Stimulated activated CD4-positive, alpha-beta T cell treated with anti-CD3 and anti-CD28 coated beads, Interleukin-15, amount 100 ng/mL, for 1 hour (primary cell): ENCODE data around the gene TPRA1.

Experiments used
- DNase-seq, 2 donors: peaks; one replicate each; pipeline ENCODE4 v3.0.0-alpha.2; 2020; ENCODE audit warnings: low read depth in 1 of 2, low spot score in 1 of 2

The TPRA1 gene

DNA sequence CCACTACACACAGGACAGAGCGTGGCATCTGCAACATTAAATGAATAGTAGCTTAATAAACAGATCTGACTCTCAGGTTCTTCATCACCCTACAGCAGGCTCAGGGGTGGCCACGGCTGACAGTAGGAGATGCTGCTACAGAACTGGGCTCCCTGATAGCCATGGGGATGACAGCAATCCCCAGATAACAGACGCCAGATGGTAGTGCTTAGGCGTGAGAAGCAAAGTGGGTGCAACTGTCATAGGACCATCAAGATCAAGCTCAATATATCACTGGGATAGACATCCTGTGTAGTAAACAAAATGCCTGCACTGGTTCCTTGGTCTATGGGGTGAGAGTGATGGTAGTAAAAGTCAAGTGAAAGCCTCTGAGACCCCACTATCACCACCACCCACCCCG lies 2.6 kb upstream of the TPRA1 start:
- no peak for DNase-seq

DNA sequence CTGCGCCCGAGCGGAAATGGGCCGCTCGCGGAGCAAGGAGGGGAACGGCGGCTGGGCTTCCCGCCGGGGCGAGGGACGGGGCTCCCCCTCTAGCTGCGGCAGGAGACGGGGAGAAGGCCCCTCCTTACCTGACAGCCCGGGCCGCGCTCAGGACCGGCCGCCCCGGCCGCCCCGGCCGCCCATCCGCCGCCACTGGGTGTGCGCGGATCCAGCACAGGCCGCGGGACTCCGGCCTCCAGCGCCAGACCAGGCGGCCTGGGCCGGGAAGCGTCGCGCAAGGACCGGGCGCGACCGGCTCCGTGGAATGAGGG lies 296 bp downstream of the TPRA1 start:
- DNase-seq, result no peak

DNA sequence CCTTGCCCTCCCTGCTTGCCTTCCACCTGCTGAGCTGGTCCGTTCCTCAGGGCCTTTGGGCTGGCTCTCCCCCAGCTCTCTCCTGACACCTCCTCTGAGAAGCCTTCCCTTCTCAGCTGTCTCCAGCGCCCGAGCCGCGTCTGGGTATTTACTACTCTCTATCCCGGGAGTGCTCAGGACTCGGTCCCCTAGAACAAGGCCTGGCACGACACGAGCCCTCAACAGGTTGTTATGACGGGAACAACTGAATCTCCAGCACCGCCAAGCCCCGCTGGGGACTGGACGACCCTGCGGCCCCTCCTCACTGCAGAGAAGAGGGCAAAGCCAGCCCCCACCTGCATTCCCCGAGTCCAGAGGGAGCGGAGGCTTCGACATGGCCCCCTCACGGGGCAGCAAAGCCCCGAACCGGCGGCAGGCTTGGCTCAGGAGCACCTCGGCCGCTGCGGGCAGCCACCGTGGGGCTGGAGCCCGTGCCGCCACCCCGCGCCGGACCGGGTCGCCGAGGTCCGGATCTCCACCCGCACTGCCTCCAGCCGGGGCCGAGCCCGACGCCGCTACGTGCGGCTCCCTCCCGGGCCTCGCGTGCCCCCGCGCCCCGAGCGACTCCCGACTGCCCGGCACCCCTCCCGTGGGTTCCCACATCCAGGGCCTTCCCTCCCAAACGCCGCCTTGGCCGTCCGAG lies 792 bp downstream of the TPRA1 start:
- no peak for DNase-seq

DNA sequence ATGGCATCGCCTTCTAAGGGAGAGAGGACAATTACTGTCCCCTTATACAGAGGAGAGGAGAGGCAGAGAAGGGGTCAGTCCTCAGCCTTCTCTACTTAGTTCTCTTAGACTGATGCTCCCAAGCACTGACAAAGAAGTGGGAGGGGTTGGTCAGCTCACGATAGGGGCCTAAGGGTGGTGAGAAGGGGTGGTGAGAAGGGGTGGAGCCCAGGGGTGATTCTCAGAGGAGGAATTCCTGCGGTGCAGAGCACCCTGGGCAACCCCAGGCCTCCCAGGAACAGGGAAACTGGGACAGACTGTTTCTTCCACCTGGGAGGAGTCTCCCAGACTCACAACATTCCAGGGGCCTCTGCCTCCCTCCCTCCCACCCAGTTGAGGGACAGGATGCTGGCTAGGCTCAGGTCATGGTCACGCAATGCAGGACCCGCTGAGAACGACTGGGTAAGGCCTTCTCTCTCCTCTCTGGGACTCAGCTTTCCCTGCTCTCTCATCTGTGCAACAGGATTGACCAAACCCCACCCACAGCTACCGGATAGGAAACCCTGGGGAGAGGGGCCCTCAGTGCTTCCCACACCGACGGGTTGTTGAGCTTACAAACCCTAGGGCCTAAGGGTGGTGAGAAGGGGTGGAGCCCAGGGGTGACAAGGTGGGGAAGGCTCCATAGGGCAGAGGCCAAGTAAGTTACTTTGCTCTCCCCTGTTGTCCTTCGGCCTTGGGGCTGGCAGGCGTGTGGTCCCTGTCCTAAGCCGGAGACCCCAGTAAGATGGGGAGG lies 1.5 kb downstream of the TPRA1 start:
- no peak for DNase-seq

DNA sequence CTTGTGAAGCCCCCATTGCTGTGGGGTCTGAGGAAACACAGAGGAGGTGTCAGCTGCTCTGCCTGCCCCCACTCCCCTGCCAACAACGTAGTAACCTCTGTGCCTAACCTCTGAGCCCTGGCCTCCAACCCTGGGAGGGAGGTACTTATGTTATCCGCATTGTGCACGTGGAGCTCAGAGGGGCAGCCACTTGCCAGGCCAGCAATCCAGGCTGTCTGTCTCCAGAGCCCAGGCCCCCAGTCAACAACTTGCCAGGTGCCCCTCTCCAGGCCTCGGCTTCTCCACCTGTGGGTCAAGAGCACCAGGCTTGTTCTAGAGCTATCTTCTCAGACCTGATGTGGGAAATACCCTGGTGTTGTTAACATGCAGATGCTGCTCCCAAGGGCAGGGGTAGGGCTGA lies 2.7 kb downstream of the TPRA1 start:
- DNase-seq, result no peak

DNA sequence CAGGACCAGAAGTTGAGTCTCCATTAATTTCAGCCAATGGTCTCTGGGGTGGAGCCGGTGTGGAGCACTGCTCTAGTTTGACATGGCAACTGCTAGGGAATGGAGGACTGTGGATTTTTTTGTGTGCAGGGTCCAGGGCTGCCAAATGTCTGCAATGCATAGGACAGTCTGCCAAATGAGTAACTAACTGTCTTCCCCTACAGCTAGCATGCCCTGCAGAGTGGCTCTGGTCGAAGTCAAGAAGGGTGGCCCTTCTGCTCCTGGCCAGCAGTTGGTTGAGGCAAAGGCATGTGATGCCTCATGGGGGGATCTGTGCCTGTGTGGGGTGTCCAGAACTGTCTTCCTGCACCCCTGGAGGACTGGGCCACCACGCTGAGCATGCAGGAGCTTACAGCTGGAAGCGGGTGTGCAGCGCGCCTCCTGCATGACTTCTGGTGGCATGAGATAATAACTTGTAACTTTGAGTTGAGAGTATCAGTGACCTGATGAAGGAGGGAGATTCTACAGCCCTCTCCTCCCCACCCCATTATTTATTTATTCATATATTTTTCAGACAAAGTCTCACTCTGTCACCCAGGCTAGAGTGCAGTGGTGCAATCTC lies 4.6 kb downstream of the TPRA1 start:
- no peak for DNase-seq

DNA sequence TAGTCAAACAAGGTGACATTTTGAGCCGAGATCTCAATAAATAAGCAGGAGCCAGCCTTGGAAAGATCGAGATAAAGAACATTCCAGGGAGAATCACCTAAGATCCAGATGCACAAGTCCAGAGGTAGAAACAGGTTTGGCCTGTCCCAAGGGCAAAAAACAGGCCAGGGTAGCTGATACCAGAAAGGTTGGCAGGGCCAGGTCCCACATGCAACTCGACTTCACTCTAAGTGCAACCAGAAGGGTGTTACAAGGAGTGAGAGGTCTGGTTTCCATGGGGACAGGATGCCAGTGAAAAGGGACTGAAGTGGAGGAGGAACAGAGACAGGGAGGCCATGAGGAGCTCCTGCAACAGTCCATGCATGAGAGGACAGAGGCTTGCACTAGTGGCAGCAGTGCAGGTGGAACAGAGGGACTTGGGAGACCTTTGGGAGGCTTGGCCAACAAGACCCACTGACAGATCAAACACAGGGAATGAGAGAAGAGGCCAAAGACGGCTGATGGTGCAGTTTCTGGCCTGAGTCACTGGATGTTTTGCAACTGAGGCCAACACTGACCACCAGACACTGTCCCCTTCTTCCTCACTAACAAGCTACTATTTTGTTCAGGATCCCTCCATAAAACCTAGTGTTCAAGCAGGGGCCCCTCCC lies 5.2 kb downstream of the TPRA1 start:
- no peak for DNase-seq

DNA sequence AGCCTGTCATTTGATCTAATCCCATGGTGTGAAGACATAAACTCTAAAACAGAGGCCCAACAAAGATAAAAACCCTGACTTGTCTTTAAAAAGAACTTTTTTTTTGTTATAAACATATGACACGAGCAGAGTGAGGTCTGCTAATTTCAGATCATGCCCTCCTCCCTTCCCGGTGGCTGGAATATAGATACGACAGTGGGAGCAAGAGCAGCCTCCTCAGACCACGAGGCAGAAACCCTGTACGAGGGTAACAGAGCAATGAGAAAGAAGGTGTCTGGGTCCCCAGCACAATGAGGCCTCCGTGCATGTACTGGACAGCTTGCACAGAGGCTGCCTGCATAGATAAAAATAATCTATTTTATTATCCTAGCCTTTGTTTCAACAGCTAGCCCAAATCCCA lies 5.8 kb downstream of the TPRA1 start:
- DNase-seq, result no peak

DNA sequence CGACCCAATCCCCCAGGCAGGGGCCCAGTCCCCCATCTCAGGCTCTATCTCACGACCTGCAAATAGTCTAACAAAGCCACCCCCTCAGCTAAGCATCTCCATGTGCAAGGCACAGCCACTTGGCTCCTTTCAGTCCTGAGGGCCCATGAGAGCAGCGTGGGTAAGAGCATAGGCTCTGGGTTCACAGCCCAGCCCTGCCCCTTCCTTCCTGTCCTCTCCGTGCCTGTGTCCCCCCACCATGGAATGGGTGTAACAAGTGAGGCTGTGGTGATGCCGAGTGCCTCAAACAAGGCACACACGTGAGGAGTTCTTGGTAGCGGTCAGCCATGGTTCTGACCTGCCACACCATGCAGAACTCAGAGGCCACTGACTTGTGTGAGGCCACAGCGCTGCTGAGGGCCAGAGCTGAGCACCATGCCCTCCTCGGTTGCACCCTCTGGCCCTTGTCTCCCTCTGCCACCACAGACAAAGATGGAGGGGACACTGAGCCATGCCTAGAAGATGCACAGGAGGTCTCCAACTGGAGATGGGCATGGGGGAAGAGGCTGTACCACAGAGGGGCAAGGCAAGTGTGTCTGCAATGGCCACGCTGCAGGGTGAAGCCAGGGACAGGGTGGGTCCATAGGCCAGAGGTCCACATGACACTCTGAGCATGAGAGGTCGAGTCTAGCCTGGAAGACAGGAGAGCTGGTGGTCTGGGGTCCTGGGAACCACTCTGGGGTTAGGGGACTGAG lies 10.0 kb downstream of the TPRA1 start:
- no peak for DNase-seq

DNA sequence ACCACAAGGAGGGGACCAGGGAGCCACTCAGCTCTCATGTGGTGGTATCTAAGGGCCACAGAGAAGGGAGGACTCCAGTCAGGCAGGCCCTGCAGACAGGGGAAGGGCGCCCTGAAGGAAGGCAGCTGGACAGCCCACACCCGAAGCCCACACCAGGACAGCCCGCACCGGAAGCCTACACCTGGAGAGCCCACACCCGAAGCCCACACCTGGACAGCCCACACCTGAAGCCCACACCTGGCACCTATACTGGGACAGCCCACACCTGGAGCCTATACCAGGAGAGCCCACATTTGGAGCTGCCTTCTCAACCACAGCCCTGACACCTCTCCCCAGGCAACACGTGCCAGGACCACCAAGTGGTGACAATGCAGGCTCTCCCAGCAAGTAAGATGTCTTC lies 11.7 kb downstream of the TPRA1 start:
- DNase-seq, result no peak

DNA sequence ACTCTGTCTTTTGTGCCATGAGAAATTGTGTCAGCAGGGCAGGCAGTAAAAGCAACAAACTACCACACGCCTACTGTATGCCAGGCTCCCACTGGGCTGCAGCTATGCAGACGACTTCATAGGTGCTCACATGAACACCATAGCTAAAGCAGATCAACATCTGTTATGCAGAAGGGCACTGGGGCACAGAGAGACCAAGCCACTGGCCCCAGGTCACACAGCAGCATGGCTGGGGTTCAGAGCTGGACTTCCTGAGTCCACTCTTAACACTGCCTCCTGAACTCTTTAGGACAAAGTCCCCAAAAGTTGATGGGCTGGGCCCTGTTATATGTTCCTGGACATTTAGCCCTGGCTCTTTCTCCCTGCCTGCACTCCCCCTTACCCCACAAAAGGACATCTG lies 12.4 kb downstream of the TPRA1 start:
- no peak for DNase-seq

DNA sequence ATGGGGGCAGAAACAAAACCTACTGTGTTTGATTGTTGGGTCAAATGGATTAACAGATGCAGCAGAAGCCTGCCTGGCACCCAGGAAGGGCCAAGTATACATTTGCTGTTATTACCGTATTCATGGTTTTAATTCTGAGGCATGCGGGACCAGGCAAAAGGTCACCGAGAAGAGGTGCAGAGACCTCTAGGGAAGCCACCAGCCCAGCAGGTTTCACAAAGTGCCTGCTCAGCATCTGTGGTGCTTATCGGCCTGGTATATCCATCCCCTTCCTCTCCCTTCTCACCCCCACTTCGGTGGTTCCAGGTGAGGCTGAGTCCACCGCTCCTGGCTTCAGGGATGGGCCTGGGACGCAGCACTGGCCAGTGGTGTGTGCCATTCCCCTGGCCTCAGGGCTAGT lies 13.1 kb downstream of the TPRA1 start:
- no peak for DNase-seq

DNA sequence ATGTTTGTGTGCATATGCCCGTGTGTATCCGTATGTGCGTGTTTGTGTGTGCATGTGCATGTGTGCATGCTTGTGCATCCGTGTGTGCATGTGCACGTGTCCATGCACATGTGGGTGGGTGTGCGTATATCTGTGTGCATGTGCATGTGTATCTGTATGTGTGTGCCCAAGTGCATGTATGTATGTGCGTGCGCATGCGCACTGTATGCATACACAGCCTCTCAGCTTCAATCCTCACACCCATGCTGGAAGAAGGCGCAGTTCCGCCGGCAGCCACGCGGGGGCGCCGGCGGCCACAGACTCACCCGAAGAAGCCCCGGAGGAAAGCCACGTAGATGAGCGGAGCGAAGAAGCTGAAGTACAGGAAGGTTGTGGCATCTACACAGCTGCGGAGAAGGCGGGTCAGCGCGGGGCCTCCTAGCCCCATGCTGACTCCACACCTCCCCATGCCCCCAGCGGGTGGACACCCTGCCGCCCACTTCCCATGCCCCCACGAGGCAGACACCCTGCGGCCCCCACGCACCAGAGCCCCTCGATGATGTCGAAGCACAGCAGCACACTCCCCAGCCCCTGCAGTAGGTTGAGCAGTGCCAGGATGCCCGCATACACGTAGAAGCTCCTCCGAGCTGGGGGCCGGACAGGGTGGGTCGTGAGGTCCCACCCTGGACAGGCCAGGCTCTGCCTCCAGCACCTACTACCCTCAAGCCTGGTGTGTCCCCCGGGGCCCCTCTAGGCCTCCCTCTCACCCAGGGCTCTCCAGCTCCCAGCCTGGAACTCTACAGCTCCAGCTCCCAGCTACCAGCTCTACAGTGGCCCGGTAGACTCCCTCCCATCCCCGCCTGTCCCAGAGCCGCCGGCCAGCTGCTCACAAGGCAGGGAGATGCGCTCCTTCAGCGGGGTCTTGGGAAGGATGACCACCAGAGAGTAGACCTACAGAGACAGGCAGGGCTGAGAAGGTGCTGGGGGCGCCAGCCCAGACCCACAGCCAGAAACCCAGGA lies 15.4 kb downstream of the TPRA1 start:
- peak; percentile 76 to 77 for DNase-seq

DNA sequence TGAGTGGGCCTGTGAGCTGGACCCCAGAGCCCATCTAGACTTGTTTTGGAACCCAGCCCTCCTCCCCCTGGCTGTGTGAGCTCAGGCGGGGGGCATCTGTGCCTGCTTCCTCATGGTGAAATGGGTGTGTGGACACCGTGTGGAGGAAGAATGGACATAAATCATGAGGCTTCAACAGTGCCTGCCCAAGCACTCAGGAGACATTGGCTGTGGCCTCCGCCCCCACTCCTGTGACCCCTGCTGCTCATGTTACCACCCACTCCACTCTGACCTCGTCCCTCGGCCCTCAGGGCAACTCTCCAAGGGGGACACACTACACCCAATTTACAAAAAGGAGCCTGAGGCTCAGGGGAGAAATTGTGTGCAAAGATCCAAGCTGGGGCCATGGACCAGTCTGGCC lies 16.6 kb downstream of the TPRA1 start:
- no peak for DNase-seq

DNA sequence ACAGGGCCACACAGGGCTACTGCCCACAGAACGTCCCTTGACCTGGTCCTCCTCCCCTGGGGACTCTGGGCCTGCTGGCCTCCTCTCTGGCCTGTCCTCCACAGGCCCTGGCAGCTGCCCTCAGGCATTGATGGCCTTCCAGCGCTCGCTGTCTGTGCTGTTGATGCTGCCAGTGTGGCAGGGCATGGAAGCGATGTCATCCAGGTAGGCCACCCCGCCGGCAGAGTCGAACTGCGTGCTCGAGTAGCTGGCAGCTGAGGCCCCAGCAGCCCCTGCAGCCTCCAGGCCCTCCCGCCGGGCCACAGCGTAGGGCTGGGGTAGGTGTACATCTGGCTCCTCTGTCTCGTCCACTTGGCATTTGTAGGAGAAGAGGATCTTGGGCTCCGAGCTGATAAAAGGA lies 17.1 kb downstream of the TPRA1 start:
- no peak for DNase-seq

DNA sequence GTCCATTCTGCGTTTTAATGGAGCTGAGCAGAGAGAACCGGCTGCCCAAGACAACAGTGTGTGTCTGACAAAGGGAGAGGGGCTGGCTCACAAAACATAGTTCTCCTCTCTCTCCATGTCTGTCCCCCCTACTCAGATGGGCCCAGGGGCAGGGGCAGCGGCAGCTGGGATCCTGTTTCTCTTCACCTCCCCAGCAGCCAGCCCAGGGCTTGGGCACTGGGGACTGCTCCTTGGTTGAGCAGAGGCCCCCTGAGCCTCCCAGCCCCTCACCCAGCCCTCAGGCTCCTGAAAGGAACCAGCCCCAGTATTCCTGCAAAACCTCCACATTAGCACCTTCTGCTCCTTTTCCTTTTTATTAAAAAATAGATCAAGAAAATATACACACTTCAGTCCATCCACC lies 17.8 kb downstream of the TPRA1 start:
- no peak for DNase-seq

DNA sequence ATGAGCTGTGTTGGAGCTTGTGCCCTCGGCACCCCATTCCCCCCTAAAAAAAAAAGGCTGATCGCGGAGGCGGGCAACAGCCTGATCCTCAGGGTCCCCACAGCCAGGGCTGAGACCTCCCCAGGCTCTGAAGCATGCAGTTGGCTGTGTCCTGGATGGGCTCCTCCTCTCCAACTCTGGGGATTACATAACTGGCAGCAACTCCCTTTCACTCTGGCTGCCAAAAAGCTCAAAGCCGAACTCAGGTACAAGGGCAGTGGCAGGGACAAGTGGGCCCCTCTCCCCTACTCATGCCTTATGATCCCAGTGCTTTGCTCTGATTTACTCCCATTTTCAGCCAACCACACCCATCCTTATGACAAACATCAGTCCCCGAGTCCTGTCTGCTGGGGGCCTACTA lies 18.3 kb downstream of the TPRA1 start:
- DNase-seq, result no peak

DNA sequence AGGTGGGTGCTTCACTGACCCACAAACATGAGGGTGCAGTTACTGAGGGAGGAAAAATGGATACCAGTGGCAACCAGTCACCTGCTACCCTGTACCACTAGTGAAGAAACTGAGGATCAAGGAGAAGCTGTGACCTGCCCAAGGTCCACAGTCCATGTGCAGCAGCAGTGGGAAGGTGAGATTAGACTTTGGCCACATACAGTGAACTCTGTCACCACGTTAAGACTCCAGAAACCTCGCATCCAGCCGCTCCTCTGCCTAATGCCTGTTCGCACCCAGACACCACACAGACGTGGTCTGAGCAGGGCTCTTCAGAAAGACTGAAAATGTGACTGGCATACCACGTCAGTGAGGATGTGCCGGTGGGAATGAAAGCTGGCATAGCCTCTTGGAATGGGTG lies 20.0 kb downstream of the TPRA1 start:
- no peak for DNase-seq

DNA sequence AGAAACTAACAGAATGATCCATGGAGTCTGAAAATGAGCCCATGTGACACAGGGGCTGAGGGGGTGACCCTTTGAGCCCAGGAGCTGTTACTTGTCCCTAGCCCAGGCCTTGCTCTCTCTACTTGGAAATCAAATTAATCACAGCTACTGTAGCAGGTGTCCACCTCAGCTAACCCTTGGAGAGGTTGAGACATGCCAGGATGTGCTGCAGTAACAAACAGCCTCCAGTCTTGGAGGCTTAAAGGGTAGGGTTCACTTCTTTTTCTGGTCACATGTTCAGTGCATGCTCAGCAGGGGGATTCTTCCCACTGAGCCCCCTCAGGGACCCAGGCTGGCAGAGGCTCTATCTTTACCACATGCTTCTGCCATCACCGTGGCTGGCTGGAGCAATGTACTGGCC lies 21.4 kb downstream of the TPRA1 start:
- DNase-seq, result no peak

DNA sequence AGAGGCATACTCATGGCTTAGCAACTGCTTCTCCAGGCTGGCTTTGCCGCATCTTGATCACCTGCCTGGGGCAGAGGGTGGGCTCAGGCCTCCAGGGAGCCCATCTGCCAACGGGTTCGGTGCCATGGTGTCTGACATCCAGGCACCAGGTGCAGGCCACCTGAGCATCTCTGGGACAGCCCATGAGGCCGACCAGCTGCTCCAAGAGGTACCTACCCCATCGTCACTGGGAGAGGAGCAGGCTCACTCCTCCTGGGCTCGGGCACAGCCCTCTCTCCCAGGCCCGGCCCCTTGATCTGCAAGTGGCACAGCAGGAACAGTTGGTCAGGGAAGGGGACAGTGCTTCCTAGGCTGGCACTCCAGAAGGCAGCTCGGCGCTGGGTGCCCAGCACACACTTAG lies 21.9 kb downstream of the TPRA1 start:
- no peak for DNase-seq
